Right lobe of liver (tissue), 6 donors: ENCODE data around the gene PRELID2. TPM values are rescaled to one million over a fixed set of nuclear protein-coding genes. Genes with fewer than 3 reads are reported as not detected.
A peak's percentile ranks its signal among the peaks of the same experiment; 100 is the strongest.

ENCODE experiments used
- ATAC-seq, 4 donors: fragments of 200-7000 bp; cut with Tn5 transposase; one replicate each; pipeline ENCODE4 v1.9.1; 2020; ENCODE audit warnings: mild to moderate bottlenecking in 4 of 4, moderate library complexity in 4 of 4
- DNase-seq, 3 donors: peaks; one replicate each; pipeline ENCODE4 v3.0.0-alpha.2; 2020
- H3K27ac ChIP-seq, 3 donors: fragments of 200-600 bp; one replicate each; pipeline ENCODE4 v1.8.0; 2022
- H3K27me3 ChIP-seq, 2 donors: fragments of 200-600 bp; one replicate each; pipeline ENCODE4 v1.8.0; 2022
- H3K36me3 ChIP-seq, 4 donors: fragments of 200-600 bp; sonication (generic) in 1 of 4; one replicate each; pipeline versions ENCODE4 v1.5.1 to v1.8.0; 2017 to 2022; ENCODE audit warnings: control low read depth in 1 of 4
- H3K4me1 ChIP-seq, 4 donors: fragments of 200-600 bp; sonication (generic) in 1 of 4; one replicate each; pipeline versions ENCODE4 v1.5.1 to v1.8.0; 2017 to 2022; ENCODE audit warnings: control low read depth in 1 of 4
- H3K4me3 ChIP-seq, 3 donors: fragments of 200-600 bp; one replicate each; pipeline ENCODE4 v1.8.0; 2022
- H3K9me3 ChIP-seq, 4 donors: fragments of 200-600 bp; sonication (generic) in 1 of 4; one replicate each; pipeline versions ENCODE4 v1.5.1 to v1.8.0; 2017 to 2022; ENCODE audit warnings: control low read depth in 1 of 4
- CTCF ChIP-seq, 4 donors: fragments of 200-600 bp in 3 of 4; fragments of 450-650 bp in 1 of 4; IDR thresholded peaks; one replicate each; pipeline versions ENCODE4 v1.5.1 to v1.8.0; 2016 to 2022; ENCODE audit warnings: antibody characterized with exemption in 4 of 4, mild to moderate bottlenecking in 2 of 4
- POLR2A ChIP-seq: fragments of 450-650 bp; IDR thresholded peaks from one replicate; pipeline ENCODE4 v1.6.1; 2017; ENCODE audit warnings: antibody characterized with exemption, mild to moderate bottlenecking
- WGBS: methylation state at CpG from one replicate; pipeline ENCODE4 v1.1.6; 2018; ENCODE audit warnings: low coverage, low lambda C conversion rate; ENCODE audit not compliant: insufficient coverage; ENCODE audit errors: missing lambda C conversion rate; 5-methylcytosine and 5-hydroxymethylcytosine counted together
- intact Hi-C, 2 donors: fragments of 100-400 bp; cut with DNase I; formaldehyde crosslinking; loops; one replicate each; pipeline versions ENCODE4 v1.11.2 to v1.14.1; 2022
- total RNA-seq, 6 experiments: library from RNA; depleted of rRNA in 2 of 6; stranded (reverse); fragments of >200 nt in 2 of 6; fragmentation: NEBNext Ultra II Directional in 3 of 6; extraction: Animal tissue kit (Norgen Biotek cat#: 25700) in 3 of 6; gene quantifications; one replicate each; pipeline versions ENCODE4 v1.1.0 to v1.2.4, GENCODE V29; 2016 to 2023
- donor health status: DM: no; HTN: yes; CAD: no.
- donor health status: DM: no; HTN: no; CAD: no.
- donor health status: DM: no; HTN: no; CAD: no.
- donor health status: DM: no; HTN: yes; CAD: no.
- donor health status: DM: no; HTN: yes; CAD: no.

Gene PRELID2
- total RNA-seq, 6 experiments from 2014 or later = 2.6 to 9.3 (median 4.1) TPM

- Histone ChIP-seq H3K27ac (no peak overlapping the region), H3K4me1 (peaks cover 0 to 29% (median 16%) of the 10 kb centered on the region in 4 donors), H3K9me3 (no peaks in the 10 kb centered on the region), H3K4me3 (no peak overlapping the region), H3K36me3 (no peaks in the 10 kb centered on the region), H3K27me3 (no peaks in the 10 kb centered on the region)
- ATAC-seq (peak; percentile 30 to 65 (median 54)), DNase-seq (no peak)
- TF ChIP-seq CTCF (IDR thresholded peaks at IDR 0.05) (no peak), POLR2A (no peak)
- intact Hi-C loops = no loop called here
These were observed 5.3 kb downstream of the PRELID2 start for GRCh38 chr5:145829708-145830361.

- intact Hi-C loops = no loop called here
- Histone ChIP-seq H3K36me3 (no peaks in the 10 kb centered on the region), H3K27me3 (no peaks in the 10 kb centered on the region), H3K9me3 (no peaks in the 10 kb centered on the region), H3K4me3 (no peak overlapping the region), H3K4me1 (peaks cover 0 to 29% (median 16%) of the 10 kb centered on the region in 4 donors), H3K27ac (peak overlapping the region in 1 of 3 donors; percentile 7)
- TF ChIP-seq POLR2A = no peak
- TF ChIP-seq CTCF (IDR thresholded peaks at IDR 0.05) = no peak
- DNase-seq (peak in 1 of 3 donors; percentile 66), ATAC-seq (peak; percentile 72 to 83 (median 80))
- 23% methylated on average over 8 of the region's 8 CpGs for WGBS
These were observed 8.1 kb downstream of the PRELID2 start for GRCh38 chr5:145826895-145827674.

GRCh38 chr5:145825751-145826180 lies 9.4 kb downstream of the PRELID2 start:
- Histone ChIP-seq H3K36me3 (no peaks in the 10 kb centered on the region), H3K4me3 (no peak overlapping the region), H3K27ac (no peak overlapping the region), H3K4me1 (peaks cover 2 to 27% (median 16%) of the 10 kb centered on the region in 4 donors), H3K9me3 (no peaks in the 10 kb centered on the region), H3K27me3 (no peaks in the 10 kb centered on the region)
- TF ChIP-seq POLR2A (no peak), CTCF (IDR thresholded peaks at IDR 0.05) (peak; percentile 73 to 82 (median 78))
- intact Hi-C loops = no loop called here
- DNase-seq (no peak), ATAC-seq (peak; percentile 54 to 70 (median 64))
- 0% methylated on average over 1 of the region's 3 CpGs for WGBS

- Histone ChIP-seq H3K27me3 (no peaks in the 10 kb centered on the region), H3K9me3 (no peaks in the 10 kb centered on the region), H3K27ac (no peak overlapping the region), H3K4me1 (peaks cover 0 to 11% (median 5%) of the 10 kb centered on the region in 4 donors), H3K36me3 (no peaks in the 10 kb centered on the region), H3K4me3 (no peak overlapping the region)
- DNase-seq (no peak), ATAC-seq (peak in 3 of 4 donors; percentile 15 to 54 (median 46))
- TF ChIP-seq CTCF (IDR thresholded peaks at IDR 0.05) (no peak), POLR2A (no peak)
- 37% methylated on average over 4 of the region's 4 CpGs for WGBS
- intact Hi-C loops = no loop called here
These were observed 11.1 kb downstream of the PRELID2 start for GRCh38 chr5:145824040-145824439.
